HEK293 (cell line): ENCODE measurements around the gene TANGO2.

Source experiments
- BCL11B ChIP-seq: fragments of 450-650 bp; formaldehyde crosslinking; IDR thresholded peaks from 2 replicates; pipeline ENCODE4 v1.5.1; 2016; ENCODE audit warnings: low read depth, missing biosample characterization, missing genetic modification characterization
- EGR2 ChIP-seq: fragments of 450-650 bp; formaldehyde crosslinking; IDR thresholded peaks from 2 replicates; pipeline ENCODE4 v1.5.1; 2016; ENCODE audit warnings: low read depth, missing biosample characterization, missing genetic modification characterization
- IKZF3 ChIP-seq: fragments of 450-650 bp; IDR thresholded peaks from 2 replicates; pipeline ENCODE4 v1.5.0; 2018; ENCODE audit warnings: missing biosample characterization, mild to moderate bottlenecking, missing genetic modification characterization, moderate library complexity
- INSM2 ChIP-seq: fragments of 450-650 bp; formaldehyde crosslinking; IDR thresholded peaks from 2 replicates; pipeline ENCODE4 v1.5.1; 2016; ENCODE audit warnings: missing biosample characterization, missing genetic modification characterization
- MYNN ChIP-seq: fragments of 450-650 bp; formaldehyde crosslinking; IDR thresholded peaks from 2 replicates; pipeline ENCODE4 v1.5.1; 2016; ENCODE audit warnings: missing biosample characterization, missing genetic modification characterization, borderline replicate concordance
- OSR2 ChIP-seq: fragments of 450-650 bp; formaldehyde crosslinking; IDR thresholded peaks from 2 replicates; pipeline ENCODE4 v1.5.1; 2016; ENCODE audit warnings: missing biosample characterization, missing genetic modification characterization
- RBAK ChIP-seq: fragments of 450-650 bp; formaldehyde crosslinking; IDR thresholded peaks from 2 replicates; pipeline ENCODE4 v1.5.1; 2016; ENCODE audit warnings: missing biosample characterization, missing genetic modification characterization
- REPIN1 ChIP-seq: fragments of 450-650 bp; formaldehyde crosslinking; IDR thresholded peaks from 2 replicates; pipeline ENCODE4 v1.5.1; 2017; ENCODE audit warnings: missing biosample characterization, missing genetic modification characterization, low read depth
- SP7 ChIP-seq: fragments of 450-650 bp; formaldehyde crosslinking; IDR thresholded peaks from 2 replicates; pipeline ENCODE4 v1.5.1; 2016; ENCODE audit warnings: missing biosample characterization, missing genetic modification characterization
- YY2 ChIP-seq: fragments of 450-650 bp; formaldehyde crosslinking; IDR thresholded peaks from 2 replicates; pipeline ENCODE4 v1.5.1; 2016; ENCODE audit warnings: missing biosample characterization, missing genetic modification characterization
- ZBTB21 ChIP-seq: fragments of 450-650 bp; formaldehyde crosslinking; IDR thresholded peaks from 2 replicates; pipeline ENCODE4 v1.5.1; 2017; ENCODE audit warnings: missing biosample characterization, missing genetic modification characterization
- ZFHX2 ChIP-seq: fragments of 450-650 bp; formaldehyde crosslinking; conservative IDR thresholded peaks from 2 replicates; pipeline ENCODE4 v1.5.1; 2016; ENCODE audit warnings: missing biosample characterization, missing genetic modification characterization
- ZFP69B ChIP-seq: fragments of 450-650 bp; formaldehyde crosslinking; IDR thresholded peaks from 2 replicates; pipeline ENCODE4 v1.5.1; 2016; ENCODE audit warnings: missing biosample characterization, missing genetic modification characterization
- ZNF112 ChIP-seq: fragments of 450-650 bp; formaldehyde crosslinking; IDR thresholded peaks from 2 replicates; pipeline ENCODE4 v1.5.0; 2017; ENCODE audit warnings: missing biosample characterization, missing genetic modification characterization
- ZNF121 ChIP-seq: fragments of 450-650 bp; formaldehyde crosslinking; IDR thresholded peaks from 2 replicates; pipeline ENCODE4 v1.5.1; 2016; ENCODE audit warnings: missing biosample characterization, missing genetic modification characterization
- ZNF138 ChIP-seq: fragments of 450-650 bp; formaldehyde crosslinking; IDR thresholded peaks from 2 replicates; pipeline ENCODE4 v1.5.1; 2016; ENCODE audit warnings: missing biosample characterization, missing genetic modification characterization, borderline replicate concordance
- ZNF140 ChIP-seq: fragments of 450-650 bp; formaldehyde crosslinking; IDR thresholded peaks from 2 replicates; pipeline ENCODE4 v1.5.1; 2016; ENCODE audit warnings: missing biosample characterization, missing genetic modification characterization
- ZNF2 ChIP-seq: fragments of 450-650 bp; formaldehyde crosslinking; IDR thresholded peaks from 2 replicates; pipeline ENCODE4 v1.5.1; 2016; ENCODE audit warnings: missing biosample characterization, missing genetic modification characterization
- ZNF211 ChIP-seq: fragments of 450-650 bp; formaldehyde crosslinking; IDR thresholded peaks from 2 replicates; pipeline ENCODE4 v1.5.1; 2016; ENCODE audit warnings: low read depth, missing biosample characterization, missing genetic modification characterization
- ZNF266 ChIP-seq: fragments of 450-650 bp; formaldehyde crosslinking; IDR thresholded peaks from 2 replicates; pipeline ENCODE4 v1.5.1; 2016; ENCODE audit warnings: missing biosample characterization, missing genetic modification characterization, low read depth
- ZNF311 ChIP-seq: fragments of 450-650 bp; formaldehyde crosslinking; IDR thresholded peaks from 2 replicates; pipeline ENCODE4 v1.5.1; 2017; ENCODE audit warnings: missing biosample characterization, missing genetic modification characterization, borderline replicate concordance
- ZNF324 ChIP-seq: fragments of 450-650 bp; formaldehyde crosslinking; IDR thresholded peaks from 2 replicates; pipeline ENCODE4 v1.5.1; 2016; ENCODE audit warnings: missing biosample characterization, missing genetic modification characterization
- ZNF416 ChIP-seq: fragments of 450-650 bp; formaldehyde crosslinking; IDR thresholded peaks from 2 replicates; pipeline ENCODE4 v1.5.1; 2016; ENCODE audit warnings: missing biosample characterization, missing genetic modification characterization
- ZNF423 ChIP-seq: fragments of 450-650 bp; formaldehyde crosslinking; IDR thresholded peaks from 2 replicates; pipeline ENCODE4 v1.5.1; 2016; ENCODE audit warnings: missing biosample characterization, missing genetic modification characterization
- ZNF48 ChIP-seq: fragments of 450-650 bp; formaldehyde crosslinking; IDR thresholded peaks from 2 replicates; pipeline ENCODE4 v1.5.1; 2016; ENCODE audit warnings: missing biosample characterization, missing genetic modification characterization
- ZNF510 ChIP-seq: fragments of 450-650 bp; formaldehyde crosslinking; IDR thresholded peaks from 2 replicates; pipeline ENCODE4 v1.5.1; 2018; ENCODE audit warnings: mild to moderate bottlenecking, missing genetic modification characterization, missing biosample characterization; ENCODE audit not compliant: insufficient replicate concordance
- ZNF561 ChIP-seq: fragments of 450-650 bp; IDR thresholded peaks from 2 replicates; pipeline ENCODE4 v1.5.1; 2018; ENCODE audit warnings: missing biosample characterization, missing genetic modification characterization, borderline replicate concordance
- ZNF600 ChIP-seq: fragments of 450-650 bp; formaldehyde crosslinking; IDR thresholded peaks from 2 replicates; pipeline ENCODE4 v1.5.1; 2016; ENCODE audit warnings: missing biosample characterization, missing genetic modification characterization
- ZNF610 ChIP-seq: fragments of 450-650 bp; formaldehyde crosslinking; IDR thresholded peaks from 2 replicates; pipeline ENCODE4 v1.5.1; 2016; ENCODE audit warnings: missing biosample characterization, missing genetic modification characterization, borderline replicate concordance
- ZNF621 ChIP-seq: fragments of 450-650 bp; formaldehyde crosslinking; IDR thresholded peaks from 2 replicates; pipeline ENCODE4 v1.5.1; 2017; ENCODE audit warnings: missing biosample characterization, missing genetic modification characterization
- ZNF692 ChIP-seq: fragments of 450-650 bp; formaldehyde crosslinking; IDR thresholded peaks from 2 replicates; pipeline ENCODE4 v1.5.1; 2016; ENCODE audit warnings: missing biosample characterization, missing genetic modification characterization
- ZNF704 ChIP-seq: fragments of 450-650 bp; formaldehyde crosslinking; IDR thresholded peaks from 2 replicates; pipeline ENCODE4 v1.5.1; 2016; ENCODE audit warnings: missing biosample characterization, missing genetic modification characterization
- ZNF707 ChIP-seq: fragments of 450-650 bp; formaldehyde crosslinking; IDR thresholded peaks from 2 replicates; pipeline ENCODE4 v1.5.1; 2016; ENCODE audit warnings: missing biosample characterization, missing genetic modification characterization
- ZSCAN18 ChIP-seq: fragments of 450-650 bp; formaldehyde crosslinking; IDR thresholded peaks from 2 replicates; pipeline ENCODE4 v1.5.1; 2016; ENCODE audit warnings: missing biosample characterization, missing genetic modification characterization
- ZSCAN23 ChIP-seq: fragments of 450-650 bp; formaldehyde crosslinking; IDR thresholded peaks from 2 replicates; pipeline ENCODE4 v1.5.1; 2016; ENCODE audit warnings: missing biosample characterization, missing genetic modification characterization
- ZXDB ChIP-seq: fragments of 450-650 bp; formaldehyde crosslinking; IDR thresholded peaks from 2 replicates; pipeline ENCODE4 v1.5.1; 2016; ENCODE audit warnings: missing biosample characterization, missing genetic modification characterization

TANGO2 gene

GRCh38 chr22:20016734-20017621, 3.9 kb upstream of the TANGO2 start, which contains the start of gene ARVCF (continued):
- TF ChIP-seq ZNF704 (tag by site-specific recombination), result no peak
- no peak for TF ChIP-seq ZNF112
- no peak for TF ChIP-seq YY2 (tag by site-specific recombination)
- TF ChIP-seq ZSCAN18, result no peak
- no peak for TF ChIP-seq OSR2 (tag by site-specific recombination)
- no peak for TF ChIP-seq ZNF138
- no peak for TF ChIP-seq REPIN1 (tag by site-specific recombination)
- no peak for TF ChIP-seq IKZF3
- no peak for TF ChIP-seq BCL11B
- TF ChIP-seq ZNF324 (tag by site-specific recombination), result no peak
- TF ChIP-seq EGR2, result no peak
- TF ChIP-seq ZXDB (tag by site-specific recombination), result peak; percentile 82
- no peak for TF ChIP-seq ZNF621
- peak; percentile 25; the same call in 1 of the 2 replicates for TF ChIP-seq SP7 (tag by site-specific recombination)
- no peak for TF ChIP-seq ZNF121 (tag by site-specific recombination)
- no peak for TF ChIP-seq ZNF48 (tag by site-specific recombination)
- TF ChIP-seq ZNF416, result no peak
- TF ChIP-seq INSM2 (tag by site-specific recombination), result no peak
- TF ChIP-seq ZSCAN23 (tag by site-specific recombination), result no peak
- no peak for TF ChIP-seq ZNF140
- TF ChIP-seq ZNF2, result no peak
- TF ChIP-seq MYNN (tag by site-specific recombination), result no peak
- TF ChIP-seq ZNF266 (tag by site-specific recombination), result no peak
- TF ChIP-seq ZBTB21, result no peak
- no peak for TF ChIP-seq ZNF510 (tag by site-specific recombination)
- no peak for TF ChIP-seq ZNF707
- TF ChIP-seq ZNF211 (tag by site-specific recombination), result no peak
- TF ChIP-seq ZNF423, result no peak
- no peak for TF ChIP-seq ZFP69B (tag by site-specific recombination)
- no peak for TF ChIP-seq ZFHX2 (tag by site-specific recombination)
- no peak for TF ChIP-seq RBAK (tag by site-specific recombination)
- no peak for TF ChIP-seq ZNF610 (tag by site-specific recombination)
- peak; percentile 77 for TF ChIP-seq ZNF600 (tag by site-specific recombination)
- no peak for TF ChIP-seq ZNF311 (tag by site-specific recombination)
- TF ChIP-seq ZNF692, result peak; percentile 62; the same call in 1 of the 2 replicates
- no peak for TF ChIP-seq ZNF561
